GM21515 (cell line): ENCODE data around the gene CAMLG.

Experiments
- ATAC-seq: cut with Tn5 transposase; IDR thresholded peaks from one replicate; pipeline ENCODE4 v1.9.1; 2021; ENCODE audit not compliant: unreplicated experiment

Gene CAMLG

DNA sequence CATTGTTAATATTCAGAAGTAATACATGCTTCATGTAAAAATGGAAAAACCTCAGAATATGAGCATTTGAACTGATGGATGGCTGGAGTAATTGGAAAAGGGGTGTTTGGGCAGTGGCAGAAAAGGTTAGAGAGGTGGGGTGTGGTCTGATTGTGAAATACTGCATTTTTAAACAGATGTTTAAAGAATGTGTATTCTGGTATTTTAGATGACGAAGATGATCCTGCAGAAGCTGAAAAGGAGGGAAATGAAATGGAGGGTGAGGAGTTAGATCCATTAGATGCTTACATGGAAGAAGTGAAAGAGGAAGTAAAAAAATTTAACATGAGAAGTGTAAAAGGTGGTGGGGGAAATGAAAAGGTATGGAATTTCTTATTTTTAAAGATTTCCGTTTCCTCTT lies 39.0 kb downstream of the CAMLG start:
- ATAC-seq = no peak

DNA sequence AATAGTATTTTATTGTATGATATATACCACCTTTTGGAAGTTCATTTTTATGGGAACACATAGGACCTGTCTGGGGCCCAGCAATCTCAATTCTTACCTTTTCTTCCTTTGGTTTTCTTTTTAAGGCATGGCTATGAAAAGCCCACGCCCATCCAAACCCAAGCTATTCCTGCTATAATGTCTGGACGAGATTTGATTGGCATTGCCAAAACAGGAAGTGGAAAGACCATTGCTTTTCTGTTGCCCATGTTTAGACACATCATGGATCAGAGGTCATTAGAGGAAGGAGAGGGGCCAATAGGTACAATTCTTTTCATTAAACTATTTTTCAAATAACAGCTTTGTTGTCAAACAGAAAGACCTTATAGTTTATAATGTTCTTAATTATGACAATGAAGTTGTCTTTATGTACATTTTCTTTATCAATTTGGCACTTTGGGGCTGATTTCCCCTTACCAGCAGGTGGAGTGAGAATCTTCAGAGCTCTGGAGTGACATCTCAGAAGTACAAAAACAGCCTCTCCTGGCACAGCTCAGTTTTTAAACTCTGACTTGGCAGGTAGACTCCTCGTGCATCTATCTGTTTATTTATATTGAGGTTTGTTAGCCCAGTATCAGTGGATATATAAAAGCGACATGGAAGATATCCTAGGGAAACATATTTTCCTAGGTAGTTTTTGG lies 46.0 kb downstream of the CAMLG start:
- ATAC-seq = no peak

DNA sequence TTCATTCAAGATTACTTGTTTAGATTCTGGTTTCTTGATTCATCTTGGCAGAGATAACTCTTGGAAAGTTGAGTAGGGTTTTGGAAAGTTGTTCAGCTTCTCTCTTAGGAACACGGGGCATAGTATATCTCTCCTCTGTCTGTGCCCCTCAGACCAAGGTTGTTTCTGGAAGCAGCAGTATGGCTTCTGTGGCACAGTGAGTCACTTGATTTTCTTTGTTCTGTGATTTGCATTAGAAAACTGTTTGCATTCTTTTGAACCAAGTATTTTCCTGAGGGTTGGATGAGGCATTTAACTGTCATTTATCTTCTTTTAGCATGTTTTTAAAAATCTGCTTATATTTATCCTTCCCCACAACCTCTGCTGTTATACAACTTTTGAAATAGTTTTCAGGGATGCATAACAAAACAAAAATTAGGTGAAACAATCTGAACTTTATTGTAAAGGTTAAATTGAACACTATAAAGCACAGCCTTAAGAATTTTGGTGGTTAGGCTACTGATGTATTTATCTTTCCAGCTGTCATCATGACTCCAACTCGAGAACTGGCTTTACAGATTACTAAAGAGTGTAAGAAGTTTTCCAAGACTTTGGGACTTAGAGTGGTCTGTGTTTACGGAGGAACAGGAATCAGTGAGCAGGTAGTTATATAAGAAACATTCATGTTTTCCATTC lies 46.7 kb downstream of the CAMLG start:
- no peak for ATAC-seq

DNA sequence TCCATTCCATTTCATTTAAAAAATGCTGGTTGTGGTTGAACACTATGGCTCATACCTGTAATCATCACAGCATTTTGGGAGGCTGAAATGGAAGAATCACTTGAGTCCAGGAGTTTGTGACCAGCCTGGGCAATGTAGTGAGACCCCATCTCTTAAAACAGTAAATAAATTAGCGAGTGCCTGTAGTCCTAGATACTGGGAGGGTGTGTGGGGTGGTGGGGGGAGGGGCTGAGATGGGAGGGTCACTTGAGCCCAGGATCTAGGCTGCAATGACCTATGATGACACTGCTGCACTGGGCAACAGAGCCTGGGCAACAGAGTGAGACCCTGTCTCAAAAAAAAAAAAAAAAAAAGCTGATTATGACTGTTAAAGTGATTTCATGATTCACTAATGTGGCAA lies 49.3 kb downstream of the CAMLG start:
- no peak for ATAC-seq

DNA sequence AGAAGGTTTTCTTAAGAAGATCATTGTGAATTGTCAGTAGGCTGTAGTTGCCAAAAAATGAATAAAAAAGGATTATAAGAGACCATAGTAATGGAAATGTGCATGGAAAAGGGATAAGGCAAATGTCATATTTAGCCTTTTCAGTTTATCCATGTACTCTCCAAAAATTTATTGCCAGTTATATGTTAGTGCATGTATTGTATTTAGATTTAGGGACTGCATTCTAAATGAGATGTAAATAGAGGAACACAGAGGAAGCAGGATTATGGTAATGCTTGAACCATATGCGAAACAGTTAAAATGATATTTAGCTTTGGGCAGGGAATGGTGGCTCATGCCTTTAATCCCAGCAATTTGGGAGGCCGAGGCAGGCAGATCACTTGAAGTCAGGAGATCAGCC lies 53.2 kb downstream of the CAMLG start:
- ATAC-seq = no peak

DNA sequence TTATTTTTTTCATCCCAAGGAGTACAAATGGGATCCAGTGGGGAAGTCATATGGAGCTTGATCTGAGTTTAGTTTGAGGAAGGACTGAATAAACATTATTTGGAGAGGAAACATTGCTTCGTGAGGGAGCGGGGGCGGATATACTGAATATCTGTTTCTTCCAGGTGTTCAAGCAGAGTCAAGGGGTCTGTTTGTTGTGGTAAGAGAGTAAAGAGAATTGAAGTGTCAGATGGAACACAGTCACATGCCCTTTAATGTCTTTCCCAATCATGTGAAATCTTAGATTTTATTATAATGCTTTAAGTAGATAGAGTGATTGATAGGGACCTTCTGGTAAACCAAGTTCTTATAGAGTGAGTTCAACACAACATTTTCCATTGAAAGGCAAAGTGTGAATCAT lies 53.9 kb downstream of the CAMLG start:
- no peak for ATAC-seq

DNA sequence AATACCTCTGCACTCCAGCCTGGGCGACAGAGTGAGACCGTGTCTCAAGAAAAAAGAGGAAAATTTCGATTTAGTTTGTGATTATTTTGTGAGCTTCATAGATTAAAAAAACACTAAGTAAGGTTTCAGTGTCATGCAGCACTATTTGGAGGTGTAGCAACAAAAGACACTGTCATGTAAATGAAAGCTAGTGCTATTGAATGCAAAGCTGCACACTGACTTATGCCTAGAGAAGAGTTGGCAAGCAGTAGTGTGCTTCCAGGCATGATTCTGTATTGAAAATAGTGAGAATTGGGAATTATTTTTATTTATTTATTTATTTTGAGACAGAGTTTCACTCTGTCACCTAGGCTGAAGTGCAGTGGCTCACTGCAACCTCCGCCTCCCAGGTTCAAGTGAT lies 54.8 kb downstream of the CAMLG start:
- no peak for ATAC-seq

DNA sequence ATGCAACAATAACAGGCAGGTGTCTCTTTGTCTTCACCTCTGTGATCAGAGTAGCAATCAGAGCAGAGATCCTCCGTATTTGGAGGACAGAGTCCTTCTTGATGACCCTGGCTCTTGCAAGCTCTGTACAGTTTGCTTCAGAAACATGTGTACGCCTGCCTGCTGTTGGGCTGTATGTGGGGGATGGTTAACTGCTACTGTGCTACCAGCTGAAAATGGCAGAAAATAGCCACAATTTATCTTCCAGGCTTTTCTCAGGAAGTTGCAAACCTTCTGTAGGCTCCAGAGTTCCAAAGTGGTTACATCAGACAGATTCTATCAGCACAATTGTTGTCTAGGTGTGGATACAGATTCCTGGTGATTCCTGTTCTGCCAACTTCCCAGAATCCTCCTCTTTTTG lies 55.7 kb downstream of the CAMLG start:
- ATAC-seq = no peak

DNA sequence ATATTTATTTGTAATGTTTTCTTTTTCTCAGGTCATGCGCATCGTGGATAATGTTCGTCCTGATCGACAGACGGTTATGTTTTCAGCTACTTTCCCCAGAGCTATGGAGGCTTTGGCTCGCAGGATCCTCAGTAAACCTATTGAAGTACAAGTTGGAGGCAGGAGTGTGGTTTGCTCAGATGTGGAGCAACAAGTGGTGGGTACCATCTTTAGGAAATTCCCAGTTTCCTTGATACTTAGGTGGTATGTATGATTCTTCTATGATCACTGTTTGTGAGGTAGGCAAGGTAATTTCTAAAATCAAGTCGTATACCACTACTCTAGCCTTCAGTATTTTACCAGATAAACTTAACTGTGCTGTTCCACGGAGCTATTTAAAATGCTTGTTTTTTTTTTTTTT lies 56.5 kb downstream of the CAMLG start:
- no peak for ATAC-seq

DNA sequence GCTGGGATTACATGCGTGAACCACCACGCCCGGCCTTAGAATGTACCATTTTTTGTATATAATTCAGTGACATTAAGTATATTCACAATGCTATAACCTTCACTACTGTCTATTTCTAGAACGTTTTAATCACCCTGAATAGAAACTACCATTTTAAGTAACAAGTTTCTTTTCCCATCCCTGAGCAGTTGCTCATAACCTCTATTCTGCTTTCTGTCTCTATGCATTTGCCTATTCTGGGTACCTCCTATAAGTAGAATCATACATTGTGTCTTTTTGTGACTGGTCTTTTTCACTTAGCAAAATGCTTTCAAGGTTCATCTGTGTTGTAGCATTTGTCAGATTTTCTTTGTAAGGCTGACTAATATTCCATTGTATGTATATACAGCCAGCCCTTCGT lies 60.1 kb downstream of the CAMLG start:
- ATAC-seq = no peak
